Left renal cortex interstitium (tissue), 4 donors: ENCODE results near the gene PCBD2. TPM values are rescaled to one million over a fixed set of nuclear protein-coding genes. Genes with fewer than 3 reads are reported as not detected.
"Not testable (repeated sequence)": the region's sequence is repeated elsewhere in the genome, so short reads cannot be mapped to it uniquely, and the experiment has no call there.

Source experiments
- DNase-seq, 4 donors: peaks; one replicate each; pipeline ENCODE4 v3.0.0-alpha.2; 2013; ENCODE audit warnings: low read depth in 4 of 4, low spot score in 2 of 4, missing footprints in 1 of 4
- polyA plus RNA-seq, 4 donors: library from polyadenylated mRNA; unstranded; fragments of 120-200 nt; gene quantifications; one replicate each; pipeline ENCODE4 v1.2.1, GENCODE V29; 2013; ENCODE audit not compliant: insufficient read length in 4 of 4

Gene PCBD2
- polyA plus RNA-seq, 4 donors, result 8.5 to 20.9 (median 13.2) TPM

DNA sequence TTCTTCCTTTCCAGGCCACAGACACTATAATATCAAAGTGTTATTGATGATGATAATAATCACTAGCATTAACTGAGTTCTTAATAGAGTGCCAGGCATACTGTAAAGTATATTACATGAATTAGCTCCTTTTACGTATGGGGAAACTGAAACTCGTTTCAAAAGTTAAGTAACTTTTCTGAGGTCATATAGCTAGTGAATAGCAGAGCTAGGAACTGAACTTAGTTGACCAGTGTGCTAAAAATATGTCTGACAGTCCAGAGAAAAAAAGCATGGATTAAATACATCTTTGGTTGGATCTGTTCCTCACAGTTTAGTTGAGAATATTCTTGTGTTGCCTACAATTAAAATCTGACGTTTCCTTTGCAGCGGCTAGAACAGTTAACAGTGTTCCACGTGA, 44.4 kb downstream of the PCBD2 start:
- no peak for DNase-seq

DNA sequence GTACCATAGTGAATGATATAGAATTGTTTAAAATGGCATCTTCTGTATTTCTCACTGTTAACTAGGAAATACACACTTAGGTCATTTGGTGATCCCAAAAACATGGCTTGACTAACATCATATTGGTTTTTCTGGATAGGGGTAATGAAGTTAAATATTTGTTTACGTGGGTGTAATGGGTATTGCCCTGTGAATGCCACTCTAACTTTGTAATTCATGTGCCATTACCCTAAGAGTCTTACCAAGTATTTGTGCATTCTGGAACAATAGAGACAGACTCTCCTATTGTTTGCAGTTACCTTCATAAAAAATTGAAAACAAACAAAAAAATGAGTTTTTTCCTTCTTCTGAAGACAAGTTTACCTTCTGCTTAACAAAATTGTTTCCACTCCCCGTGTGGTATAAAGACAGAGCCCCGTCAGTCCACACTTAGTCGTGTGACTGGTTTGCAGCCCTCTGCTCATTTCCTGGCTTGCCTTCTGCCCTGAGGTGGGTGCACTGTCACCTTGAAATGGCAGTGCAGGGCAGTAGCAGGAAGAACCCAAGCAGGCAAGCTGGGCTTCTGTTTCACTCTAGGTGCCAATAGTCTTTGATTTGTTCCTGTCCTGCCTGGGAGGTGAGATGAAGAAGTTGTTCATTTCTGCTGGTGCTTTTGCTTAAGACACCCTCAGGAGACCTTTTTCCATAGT, 53.1 kb downstream of the PCBD2 start:
- no peak for DNase-seq

DNA sequence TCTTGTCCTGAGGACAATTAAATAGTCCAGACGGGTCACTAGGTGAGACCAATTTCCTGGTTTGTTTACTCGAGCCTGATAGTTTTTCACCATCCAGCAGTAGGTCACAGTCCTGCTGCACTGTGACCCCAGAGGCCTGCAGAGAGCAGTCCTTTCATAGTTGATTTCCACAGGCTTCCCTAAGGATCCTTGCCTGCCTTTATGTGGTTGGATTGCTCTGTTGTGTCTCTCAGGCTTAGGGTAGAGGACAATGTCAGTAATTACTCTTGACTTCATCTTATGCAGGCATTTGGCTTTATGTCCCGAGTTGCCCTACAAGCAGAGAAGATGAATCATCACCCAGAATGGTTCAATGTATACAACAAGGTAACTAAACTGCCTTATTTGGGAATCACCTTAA, 53.8 kb downstream of the PCBD2 start:
- DNase-seq, result no peak

DNA sequence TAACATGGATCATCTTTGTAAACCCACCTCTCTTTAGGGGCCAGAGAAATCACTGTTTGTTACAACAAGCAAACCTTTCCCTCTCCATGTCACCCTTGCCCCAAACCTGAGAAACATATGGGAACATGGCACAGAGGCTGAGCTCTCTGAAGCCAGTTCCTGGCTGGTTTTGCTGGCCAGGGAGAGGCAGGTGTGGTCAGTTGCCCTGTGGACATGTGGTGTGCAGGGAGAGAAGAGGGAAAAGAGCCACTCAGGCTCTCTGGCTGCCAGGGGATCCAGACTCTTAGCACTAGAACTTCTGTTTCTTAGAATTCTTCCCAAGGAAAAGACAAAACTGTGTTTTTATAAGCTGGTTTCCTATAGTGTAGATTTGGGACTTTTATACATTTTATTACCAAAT, 58.2 kb downstream of the PCBD2 start:
- no peak for DNase-seq

DNA sequence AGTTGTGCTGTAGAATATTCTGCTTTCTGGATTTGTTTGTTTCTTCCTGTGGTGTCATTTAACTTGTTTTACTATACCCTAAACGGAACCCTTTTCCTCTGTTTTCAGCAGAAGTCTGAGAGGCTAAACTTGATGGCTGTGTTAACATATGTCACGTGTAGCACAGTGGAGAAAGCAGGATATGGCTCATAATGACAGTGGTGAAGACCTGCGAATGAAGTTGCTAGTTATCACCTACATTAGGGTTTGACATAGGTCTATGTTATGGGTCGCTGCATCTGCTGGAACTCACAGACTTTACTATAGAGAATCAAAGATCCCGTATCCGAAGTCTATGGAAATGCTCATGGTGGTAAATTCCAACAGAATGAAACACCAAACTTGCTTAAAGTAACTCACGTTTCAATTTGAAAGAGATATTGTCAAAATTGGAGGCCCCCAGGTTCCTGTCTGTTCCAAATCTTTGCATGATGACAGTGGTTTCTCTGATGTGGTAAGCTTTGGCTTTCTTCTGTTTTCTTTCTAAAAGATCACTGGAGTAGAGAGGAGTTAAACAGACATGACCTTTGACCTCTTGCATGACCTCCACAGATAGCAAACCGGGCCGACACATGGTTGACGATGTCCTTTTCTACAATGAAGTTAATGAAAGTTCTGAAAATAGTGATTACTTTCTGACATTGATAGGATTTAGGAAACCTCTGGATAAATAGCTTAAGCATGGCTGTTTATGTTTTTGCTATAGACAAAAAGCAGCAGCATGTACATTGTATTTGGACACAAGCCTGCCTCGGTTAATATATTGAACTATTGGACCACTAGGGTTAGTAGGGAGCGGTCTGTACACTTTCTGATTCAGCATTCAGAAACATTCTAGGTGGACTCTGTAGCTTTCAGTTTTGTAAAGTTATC, 59.7 kb downstream of the PCBD2 start:
- no peak for DNase-seq

DNA sequence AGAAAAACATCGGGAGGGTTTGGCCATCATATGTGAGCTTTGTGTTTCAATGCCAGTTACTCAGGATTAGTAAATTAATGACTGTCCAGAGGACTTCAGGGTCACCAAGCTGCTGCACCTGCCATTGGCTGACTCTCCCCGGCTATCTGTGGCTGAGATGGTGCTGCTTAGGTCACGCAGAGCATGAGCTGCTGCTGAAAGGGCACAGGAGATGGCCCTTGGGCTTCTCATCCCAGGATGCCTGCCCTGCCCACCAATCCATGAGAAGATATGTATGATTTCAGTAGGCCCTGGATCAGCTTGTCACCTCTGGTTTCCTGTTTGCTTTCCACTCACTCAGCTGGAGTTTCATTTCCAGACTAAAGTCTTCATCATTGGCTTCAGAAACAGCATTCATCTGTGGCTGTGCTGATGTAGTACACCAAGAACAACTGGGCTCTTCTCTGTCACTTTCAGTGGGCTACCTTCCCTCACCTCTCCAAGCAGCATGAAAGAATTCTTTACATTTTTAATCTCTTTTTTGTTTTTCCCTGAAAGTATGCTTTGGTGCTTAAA, 60.4 kb downstream of the PCBD2 start:
- no peak for DNase-seq

DNA sequence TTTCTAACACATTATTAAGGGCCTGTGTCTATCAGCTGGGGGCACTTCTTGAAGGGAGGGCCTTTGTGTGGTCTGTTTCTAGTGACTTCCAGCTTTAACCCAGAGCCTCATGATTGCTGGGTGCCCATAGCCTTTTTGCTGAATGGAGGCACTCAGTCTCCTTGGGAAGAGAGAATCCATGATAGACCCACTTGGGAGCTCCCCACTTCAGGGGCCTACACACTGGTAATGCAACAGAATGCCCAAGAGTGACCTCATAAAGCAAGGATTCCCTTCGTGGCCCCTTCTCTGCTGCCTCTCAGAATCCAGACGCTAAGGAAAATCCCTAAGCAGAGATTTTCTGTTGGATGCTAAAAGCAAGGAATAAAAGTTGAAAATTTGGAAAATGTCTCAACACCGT, 62.7 kb downstream of the PCBD2 start, which contains the start of gene CATSPER3:
CATSPER3 (plus strand) TSS at position 301 of the 400 bp plus-strand sequence; CDS start at position 386, 85 bp downstream.
- no peak for DNase-seq

DNA sequence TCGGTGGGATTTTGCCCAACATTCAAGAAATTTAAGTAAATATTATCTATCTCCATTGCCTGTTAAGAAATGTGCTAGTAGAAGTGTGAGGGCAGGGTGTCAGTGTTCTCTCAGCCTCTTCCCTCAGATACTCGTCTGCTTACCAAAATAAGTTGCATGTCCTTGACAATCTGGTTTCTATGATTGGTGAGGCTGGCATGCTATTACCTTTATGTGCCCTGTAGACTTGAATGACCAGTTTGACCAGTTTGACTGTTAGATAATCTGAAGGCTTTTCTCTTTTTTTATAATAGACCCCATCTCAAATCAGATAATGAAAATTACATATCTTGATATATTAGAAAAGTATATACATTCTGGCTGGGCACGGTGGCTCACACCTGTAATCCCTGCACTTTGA, 63.1 kb downstream of the PCBD2 start:
- DNase-seq, result no peak

DNA sequence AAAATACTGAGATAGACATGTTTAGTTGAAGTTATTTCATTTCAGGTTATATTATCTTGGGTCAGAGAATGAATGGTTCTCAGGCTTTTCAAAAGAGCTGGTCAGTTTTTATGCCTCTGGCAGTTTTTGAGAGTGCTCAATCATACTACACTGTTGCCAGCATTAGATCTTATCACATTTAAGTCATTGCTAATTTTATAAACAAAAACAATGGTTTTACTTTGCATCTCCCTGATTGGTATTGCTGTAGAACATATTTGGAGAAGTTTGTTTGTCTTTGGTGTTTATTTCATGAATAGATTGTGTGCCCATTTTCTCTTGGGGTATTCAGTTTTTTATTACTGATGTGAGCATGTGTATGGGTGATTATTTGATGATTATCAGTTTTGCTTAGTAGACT, 64.2 kb downstream of the PCBD2 start:
- no peak for DNase-seq

DNA sequence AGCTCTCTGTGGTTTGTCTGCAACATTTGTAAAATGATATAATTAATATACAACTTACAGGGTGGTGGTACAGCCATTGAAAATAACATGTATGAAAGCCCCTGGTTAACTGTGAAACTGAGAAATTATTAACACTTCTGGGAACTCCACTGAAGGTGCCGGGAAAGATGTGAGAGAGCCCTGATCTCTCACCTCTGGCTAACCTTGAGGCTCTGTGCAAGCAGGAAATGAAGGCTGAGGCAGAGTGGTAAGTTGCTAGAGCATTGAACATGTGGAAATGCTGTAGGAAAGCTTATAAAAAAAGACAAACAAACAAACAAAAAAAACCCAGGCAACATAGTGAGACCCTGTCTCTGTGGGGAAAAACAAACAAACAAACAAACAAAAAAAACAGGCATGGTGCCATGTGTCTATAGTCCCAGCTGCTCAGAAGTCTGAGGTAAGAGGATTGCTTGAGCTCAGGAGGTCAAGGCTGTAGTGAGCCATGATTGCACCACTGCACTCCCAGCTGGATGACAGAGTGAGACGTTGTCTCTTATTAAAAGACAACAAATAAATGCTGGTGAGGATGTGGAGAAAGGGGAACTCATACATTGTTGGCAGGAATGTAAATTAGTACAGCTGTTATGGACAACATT, 70.3 kb downstream of the PCBD2 start:
- no peak for DNase-seq

DNA sequence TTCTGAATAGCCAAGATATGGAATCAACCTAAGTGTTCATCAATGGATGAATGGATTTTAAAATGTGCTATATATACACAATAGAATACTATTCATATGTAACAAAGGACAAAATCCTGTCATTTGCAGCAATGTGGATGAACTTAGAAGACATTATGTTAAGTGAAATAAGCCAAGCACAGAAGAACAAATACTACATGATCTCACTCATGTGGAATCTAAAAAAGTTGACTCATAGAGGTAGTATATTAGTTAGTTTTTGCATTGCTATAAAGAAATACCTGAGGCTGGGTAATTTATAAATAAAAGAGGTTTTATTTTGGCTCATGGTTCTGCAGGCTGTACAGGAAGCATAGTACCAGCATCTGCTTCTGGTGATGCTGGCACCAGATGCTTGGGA, 70.9 kb downstream of the PCBD2 start:
- no peak for DNase-seq

DNA sequence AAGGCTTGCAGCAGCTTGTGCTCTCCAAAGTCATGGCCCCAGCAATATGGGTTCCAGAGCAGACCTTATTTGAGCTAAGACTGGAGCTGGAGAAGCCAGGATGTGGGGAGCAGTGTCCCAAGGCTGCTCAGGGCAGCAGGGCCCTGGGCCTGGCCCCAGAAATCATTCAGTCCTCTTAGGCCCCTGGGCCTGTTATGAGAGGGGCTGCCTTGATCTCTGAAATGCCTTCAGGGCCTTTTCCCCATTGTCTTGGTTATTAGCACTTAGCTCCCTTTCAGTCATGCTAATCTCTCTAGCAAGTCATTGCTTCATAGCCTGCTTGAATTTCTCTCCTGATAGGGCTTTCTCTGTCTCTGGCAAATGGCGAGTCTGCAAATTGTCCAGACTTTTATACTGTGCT, 71.9 kb downstream of the PCBD2 start:
- DNase-seq, result no peak

DNA sequence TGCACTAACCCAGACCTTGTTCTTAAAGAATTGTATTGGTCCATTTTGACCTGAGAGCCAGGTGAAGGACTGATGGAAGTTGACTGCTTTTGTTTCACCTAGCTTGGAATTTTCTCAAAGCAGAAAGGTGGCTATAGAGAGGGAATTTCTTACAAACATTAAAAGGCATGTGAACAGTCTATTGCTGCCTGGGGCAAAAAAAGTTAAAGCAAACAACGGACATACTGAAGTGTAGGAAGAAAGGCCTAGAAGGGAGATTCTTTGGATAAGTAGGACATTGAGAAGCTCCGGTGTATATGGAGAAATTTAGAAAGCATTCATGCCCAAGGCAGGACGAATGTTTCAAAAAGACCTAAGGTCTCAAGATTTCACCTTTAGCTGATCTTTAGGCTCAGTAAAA, 74.5 kb downstream of the PCBD2 start:
- DNase-seq, result no peak

DNA sequence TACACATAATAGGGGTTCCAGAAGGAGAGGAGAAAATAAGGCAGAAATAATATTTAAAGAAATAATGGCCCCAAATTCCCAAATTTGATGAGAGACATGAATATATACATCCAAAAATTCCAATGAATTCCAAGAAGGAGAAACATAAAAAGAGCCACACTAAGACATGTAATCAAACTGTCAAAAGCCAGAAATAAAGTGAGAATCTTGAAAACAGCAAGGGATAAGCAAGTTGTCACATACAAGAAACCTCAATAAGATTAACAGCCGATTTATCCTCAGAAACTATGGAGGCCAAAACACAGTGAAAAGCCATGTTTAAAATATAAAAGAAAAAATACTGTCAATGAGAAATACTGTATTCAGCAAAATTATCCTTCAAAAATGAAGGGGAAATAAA, 77.3 kb downstream of the PCBD2 start:
- no peak for DNase-seq

DNA sequence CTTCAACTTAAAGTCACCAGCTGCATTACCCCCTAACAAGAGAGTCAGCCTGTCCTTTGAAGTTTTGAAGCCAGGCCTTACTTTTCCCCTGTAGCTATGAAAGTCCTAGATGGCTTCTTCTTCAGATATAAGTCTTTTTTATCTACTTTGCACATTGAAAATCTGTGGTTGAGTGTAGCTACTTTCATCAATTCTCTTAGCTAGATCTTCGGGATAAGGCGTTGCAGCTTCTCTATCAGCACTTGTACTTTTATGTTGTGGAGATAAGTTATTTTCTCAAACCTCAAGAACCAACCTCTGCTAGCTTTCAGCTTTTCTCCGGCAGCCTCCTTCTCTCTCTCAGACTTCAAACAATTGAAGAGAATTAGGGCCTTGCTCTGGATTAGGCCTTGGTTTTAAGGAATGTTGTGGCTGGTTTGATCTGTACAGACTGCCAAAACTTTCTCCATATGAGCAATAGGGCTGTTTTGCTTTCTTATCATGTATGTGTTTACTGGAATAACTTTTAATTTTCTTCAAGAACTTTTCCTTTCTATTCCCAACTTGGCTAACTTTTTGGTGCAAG, 84.4 kb downstream of the PCBD2 start:
- no peak for DNase-seq

DNA sequence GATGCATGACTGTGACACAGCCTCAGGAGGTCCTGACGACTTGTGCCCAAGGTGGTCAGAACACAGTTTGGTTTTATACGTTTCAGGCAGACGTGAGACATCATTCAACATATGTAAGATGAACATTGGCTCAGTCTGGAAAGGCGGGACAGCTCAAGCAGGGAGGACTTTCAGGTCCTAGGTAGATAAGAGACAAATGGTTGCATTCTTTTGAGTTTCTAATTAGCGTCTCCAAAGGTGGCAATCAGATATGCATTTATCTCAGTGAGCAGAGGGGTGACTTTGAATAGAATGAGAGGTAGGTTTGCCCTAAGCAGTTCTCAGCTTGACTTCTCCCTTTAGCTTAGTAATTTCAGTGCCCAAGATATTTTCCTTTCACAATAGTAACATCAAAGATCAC, 85.3 kb downstream of the PCBD2 start:
- DNase-seq, result not testable (repeated sequence)

DNA sequence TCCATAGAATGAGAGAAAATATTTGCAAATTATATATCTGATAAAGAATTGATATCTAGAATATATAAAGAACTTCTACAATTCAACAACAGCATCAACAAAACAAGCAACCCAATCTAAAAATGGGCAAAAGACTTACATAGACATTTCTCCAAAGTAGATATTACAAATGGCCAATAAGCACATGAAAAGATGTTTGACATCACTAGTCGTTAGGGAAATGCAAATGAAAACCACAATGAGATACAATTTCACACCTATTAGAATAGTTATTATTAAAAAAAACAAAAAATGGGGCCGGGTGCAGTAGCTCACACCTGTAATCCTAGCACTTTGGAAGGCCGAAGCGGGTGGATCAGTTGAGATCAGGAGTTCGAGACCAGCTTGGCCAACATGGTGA, 87.2 kb downstream of the PCBD2 start:
- DNase-seq, result no peak

DNA sequence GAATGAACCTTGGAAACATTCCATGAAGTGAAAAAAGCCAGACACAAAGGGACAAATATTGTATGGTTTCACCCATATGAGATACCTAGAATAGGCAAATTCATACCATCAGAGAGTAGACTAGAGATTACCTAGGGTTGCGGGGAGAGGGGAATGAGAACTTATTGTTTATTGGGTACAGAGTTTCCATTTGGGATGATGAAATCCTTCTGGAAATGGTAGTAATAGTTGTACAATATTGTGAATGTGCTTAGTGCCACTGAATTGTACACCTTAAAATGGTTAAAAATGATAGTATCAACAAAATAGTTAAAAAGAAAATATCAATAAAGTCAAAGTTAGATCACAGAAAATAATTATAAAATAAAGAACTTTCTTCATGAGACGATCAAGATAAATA, 88.2 kb downstream of the PCBD2 start:
- no peak for DNase-seq

DNA sequence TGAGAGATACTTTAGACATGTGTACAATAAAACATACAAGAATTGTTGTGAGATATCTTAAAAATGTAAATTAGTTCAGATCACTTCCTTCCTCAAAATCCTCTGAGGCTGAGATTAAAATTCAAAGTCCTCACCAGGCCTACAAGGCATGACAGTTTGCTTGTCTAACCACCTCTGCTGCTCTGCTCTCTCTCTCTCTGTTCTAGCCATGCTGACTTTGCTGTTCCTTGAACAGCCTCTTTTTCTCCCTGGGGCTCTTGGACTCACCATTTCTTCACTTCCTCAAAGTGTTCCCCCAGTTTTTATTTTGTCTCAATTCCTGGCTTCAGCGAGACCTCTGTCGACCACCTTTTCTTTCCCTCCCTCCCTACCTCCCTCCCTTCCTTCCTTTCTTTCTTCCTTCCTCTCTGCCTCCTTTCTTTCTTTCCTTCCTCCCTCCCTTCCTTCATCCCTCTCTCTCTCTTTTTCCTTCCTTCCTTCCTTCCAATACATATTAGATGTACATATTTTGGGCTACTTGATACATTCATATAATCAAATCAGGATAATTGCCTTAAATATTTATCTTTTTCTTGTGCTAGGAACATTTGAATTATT, 89.7 kb downstream of the PCBD2 start:
- DNase-seq, result no peak

DNA sequence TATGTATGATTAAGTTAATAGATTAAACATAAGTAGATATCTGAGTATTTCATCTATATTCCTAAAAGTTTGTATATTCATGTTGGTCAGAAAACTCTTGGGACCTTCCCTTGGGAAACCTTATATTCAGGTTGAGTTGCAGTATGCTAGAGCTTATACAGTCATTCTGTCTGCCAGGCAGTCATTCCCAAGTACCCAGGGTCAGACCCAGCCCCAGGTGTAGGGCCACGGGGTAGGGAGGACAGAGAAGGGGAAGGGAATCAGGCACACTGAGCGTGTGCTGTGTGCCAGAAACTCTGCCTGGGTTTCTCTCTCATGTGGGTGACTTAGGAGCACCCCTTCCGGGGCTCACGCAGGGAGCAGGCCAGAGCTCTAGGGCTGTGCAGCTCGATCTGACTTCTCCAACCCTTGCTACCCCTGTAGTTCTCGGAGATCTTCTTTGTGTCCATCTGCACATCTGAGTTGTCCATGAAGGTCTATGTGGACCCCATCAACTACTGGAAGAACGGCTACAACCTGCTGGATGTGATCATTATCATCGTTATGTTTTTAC, 91.0 kb downstream of the PCBD2 start:
- DNase-seq, result no peak
